GM18861 (cell line): ENCODE data around the gene TM9SF4.

ENCODE experiments used
- ATAC-seq: cut with Tn5 transposase; IDR thresholded peaks from one replicate; pipeline ENCODE4 v1.9.1; 2021; ENCODE audit not compliant: unreplicated experiment

The TM9SF4 gene

DNA sequence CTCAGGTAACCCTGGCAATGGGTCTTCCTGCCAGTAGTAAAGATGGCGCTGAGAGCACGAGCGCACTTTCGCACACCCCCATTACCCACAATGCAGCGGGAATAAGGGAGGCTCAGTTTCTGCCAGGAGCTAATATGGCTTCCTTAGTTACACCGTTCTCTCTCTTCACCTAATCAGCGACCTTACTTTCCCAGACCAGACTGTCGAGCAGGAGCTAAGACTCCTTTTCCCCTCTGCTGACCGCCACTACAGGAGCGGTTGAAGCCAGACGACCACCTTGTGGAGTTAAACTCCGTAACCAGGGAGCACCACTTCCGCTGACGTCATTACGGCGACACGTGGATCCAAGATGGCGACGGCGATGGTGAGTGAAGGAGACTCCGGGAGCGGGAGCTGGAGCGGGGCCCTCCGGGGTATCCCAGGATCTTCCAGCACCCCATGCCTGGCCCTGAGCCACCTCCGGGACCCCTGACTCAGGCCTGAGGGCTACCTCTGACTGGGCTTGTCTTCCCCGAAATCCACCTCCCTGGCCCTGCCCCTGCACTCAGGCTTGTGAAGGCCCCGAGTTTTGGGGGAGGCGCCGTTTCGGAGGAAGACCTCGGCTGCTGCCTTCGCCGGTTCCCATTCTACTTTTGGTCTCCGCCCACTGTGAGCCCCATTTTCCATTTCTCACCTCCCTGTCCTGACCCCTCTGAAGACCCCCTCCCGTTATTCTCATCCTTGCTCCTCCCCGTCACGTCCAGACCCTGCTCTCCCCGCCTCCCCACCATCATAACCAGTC lies at the start of gene TM9SF4:
TM9SF4 (plus strand) TSS at position 323 of the 781 bp plus-strand sequence; CDS start at position 350, 27 bp downstream.
- ATAC-seq: peak; percentile 67

GRCh38 chr20:32062776-32063170 lies 46.7 kb upstream of the TM9SF4 start:
- ATAC-seq: no peak

DNA sequence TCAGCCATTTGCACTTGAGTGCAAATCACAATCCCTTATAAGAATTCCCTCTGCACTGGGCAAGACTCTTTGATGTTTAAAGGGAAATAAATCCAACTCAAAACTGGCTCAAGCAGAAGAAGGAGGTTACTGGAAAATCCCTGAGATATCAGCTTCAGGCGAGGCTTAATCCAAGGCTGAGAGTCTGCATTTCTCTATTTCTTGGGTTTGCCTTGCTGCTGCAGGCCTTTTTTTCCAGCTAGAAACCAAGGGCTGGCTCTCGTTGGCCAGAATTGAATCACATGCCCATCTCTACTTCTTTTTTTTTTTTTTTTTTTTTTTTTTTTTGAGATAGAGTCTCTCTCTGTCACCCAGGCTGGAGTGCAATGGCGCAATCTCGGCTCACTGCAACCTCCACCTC lies 45.8 kb upstream of the TM9SF4 start:
- ATAC-seq: no peak

- ATAC-seq: no peak
These were observed 44.8 kb upstream of the TM9SF4 start for GRCh38 chr20:32064667-32065066.

GRCh38 chr20:32067234-32067821 lies 42.2 kb upstream of the TM9SF4 start:
- ATAC-seq: no peak

DNA sequence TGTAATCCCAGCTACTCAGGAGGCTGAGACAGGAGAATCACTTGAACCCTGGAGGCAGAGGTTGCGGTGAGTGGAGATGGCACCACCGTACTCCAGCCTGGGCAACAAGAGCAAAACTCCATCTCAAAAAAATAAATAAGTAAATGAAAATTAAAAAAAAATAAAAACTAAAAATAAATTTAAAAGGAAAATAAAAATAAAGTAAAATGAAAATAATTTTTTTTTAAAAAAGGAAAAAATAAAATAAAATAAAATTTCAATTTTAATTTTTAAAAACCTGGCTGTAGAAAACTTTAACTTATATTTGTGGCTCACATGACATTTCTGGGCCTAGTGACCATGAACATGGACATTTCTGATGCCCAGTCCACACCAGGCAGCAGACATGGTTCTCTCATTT lies 41.3 kb upstream of the TM9SF4 start:
- no peak for ATAC-seq

- no peak for ATAC-seq
These were observed 39.8 kb upstream of the TM9SF4 start for GRCh38 chr20:32069711-32070110.

DNA sequence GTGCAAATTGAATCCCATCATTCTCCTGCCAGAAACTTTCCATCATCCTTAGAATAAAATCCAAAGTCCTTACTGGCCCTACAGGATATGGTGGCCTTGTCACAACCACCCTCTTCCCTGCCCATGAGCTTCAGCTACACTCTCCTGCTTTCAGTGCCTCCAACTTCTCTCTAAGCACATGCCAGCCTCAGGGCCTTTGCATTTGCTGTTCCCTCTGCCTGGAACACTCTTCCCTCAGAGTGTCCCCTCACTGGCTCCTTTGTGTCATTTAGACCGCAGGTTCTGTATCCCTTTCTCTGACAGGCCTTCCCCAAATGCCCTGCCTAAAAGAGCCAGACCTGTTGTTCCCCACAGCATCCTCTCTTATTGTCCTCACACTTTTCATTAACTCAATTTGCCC lies 39.2 kb upstream of the TM9SF4 start:
- ATAC-seq: no peak

DNA sequence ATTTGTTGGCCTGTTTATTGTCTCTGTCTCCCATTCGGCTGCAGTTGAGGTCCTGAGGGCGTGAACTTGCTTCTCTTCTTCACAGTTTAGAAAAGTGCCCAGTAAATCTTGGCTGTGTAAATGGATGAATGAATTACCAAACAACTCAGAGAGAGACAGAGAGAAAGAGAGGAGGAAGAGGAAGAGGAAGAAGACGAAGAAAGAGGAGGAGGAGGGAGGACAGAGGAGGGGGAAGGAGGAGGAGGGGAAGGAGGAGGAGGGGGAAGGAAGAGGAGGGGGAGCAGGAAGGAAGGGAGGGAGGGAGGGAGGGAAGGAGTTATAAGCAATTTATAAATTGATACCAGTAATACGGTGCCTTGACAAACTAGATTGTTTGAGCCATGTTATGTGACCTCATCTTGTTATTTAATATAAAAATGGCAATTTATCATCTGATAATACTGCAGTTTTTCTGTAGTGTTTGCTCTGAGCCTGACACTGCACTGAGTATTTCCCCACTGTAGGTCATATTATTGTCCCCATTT lies 38.8 kb upstream of the TM9SF4 start:
- no peak for ATAC-seq

- ATAC-seq: no peak
These were observed 37.9 kb upstream of the TM9SF4 start for GRCh38 chr20:32071395-32072167.

DNA sequence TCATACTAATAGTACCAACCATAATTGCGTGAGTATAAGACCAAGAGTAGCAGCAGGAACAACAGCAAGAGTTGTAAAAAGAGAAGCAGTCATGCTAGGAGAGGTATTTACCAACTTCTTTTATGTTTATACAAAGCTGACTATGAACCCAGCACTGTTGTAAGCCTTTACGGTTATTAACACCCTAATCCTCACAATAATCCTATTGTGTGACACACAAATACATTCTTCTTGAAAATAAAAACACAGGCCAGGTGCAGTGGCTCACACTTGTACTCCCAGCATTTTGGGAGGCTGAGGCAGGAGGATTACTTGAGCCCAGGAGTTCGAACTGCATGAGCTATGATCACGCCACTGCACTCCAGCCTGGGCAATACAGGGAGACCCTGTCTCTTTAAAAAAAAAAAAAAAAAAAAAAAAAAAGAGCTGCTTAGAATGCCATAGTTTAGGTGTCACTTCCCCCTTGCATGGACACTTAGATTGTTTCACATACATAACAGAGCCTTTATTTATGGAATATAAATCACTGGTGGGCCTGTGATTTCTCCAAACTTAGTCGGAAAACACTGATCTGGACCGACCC lies 37.3 kb upstream of the TM9SF4 start:
- ATAC-seq: no peak

GRCh38 chr20:32075534-32075933 lies 34.0 kb upstream of the TM9SF4 start:
- ATAC-seq: no peak

DNA sequence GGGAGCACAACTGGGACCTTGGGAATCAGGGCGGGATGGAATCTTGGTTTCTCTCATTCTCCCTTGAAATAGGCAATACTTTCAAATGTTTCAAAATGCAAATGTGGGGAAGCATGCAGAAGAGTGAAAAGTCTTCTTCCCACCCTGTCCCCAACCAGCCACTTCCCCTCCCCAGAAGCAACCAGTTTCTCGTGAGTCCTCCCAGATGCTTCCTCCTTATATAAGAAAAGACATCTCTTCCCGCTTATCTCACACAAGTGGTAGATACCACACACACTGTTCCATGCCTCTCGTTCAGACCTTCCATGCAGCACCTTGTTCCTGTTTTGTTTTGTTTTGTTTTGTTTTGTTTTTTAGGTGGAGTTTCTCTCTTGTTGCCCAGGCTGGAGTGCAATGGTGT lies 32.3 kb upstream of the TM9SF4 start:
- no peak for ATAC-seq

DNA sequence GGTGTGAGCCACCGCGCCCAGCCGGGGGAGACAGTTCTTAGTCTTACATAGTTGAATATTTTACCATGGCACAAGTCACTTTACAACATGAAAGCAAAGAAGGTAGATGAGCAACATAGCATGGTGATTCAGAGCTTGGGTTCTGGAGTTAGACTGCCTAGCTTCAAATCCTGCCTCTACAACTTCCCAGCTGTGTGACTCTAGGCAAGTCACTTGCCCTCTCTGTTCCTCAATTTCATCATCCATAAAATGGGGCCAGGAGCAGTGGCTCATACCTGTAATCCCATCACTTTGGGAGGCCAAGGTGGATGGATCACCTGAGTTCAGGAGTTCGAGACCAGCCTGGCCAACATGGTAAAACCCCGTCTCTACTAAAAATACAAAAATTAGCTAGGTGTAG lies 31.2 kb upstream of the TM9SF4 start:
- ATAC-seq: no peak

GRCh38 chr20:32078791-32079190 lies 30.7 kb upstream of the TM9SF4 start:
- ATAC-seq: no peak

DNA sequence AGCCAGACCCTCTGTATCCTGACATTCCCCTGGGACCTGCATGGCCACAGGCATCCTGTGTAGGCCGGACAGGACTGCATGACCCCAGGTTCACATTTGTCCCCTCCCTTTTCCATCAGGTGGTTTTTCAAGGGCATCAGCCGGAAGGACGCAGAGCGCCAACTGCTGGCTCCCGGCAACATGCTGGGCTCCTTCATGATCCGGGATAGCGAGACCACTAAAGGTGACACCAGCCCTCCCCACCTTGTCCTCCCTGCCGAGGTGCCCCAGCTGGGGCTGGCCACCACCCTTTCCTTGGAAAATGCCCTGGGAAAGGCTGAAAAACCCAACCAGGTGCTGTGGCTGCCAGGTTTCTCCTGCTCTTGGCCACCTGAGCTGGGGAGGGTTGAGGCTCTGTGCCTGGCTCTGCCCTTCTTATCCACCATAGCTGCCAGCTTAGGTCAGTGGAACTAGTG lies 29.8 kb upstream of the TM9SF4 start:
- ATAC-seq: no peak

DNA sequence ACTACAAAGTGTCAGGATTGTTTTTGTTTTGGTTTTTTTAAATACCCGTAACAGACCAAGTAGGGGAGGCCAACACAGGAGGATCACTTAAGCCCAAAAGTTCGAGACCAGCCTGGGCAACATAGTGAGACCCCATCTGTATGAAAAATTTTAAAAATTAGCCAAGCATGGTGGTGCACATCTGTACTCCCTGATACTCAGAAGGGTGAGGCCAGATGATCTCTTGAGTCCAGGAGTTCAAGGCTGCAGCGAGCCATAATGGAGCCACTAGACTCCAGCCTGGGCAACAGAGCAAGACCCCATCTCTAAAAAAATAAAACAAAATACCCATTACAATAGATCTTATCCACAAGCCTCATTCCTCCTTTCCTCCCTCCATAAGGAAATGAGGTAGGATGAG lies 28.7 kb upstream of the TM9SF4 start:
- ATAC-seq: no peak

DNA sequence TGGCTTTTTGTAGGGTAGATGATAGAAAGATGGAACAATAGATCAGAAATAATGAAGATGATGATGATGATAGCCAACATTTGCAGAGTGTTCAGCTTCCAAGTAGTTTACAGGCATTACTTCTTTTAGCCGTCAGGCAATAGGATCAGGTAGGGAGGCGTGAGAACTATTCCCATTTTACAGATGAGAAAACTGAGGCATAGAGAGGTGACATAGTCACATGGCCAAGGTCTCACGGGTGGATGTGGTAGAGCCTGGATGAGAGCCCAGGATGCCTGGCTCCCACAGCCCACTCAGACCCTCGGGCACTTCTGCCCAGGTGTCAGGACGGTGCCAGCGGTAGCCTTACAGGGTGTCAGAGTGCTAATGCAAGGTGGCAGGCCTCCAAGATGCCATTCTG lies 26.0 kb upstream of the TM9SF4 start:
- no peak for ATAC-seq

DNA sequence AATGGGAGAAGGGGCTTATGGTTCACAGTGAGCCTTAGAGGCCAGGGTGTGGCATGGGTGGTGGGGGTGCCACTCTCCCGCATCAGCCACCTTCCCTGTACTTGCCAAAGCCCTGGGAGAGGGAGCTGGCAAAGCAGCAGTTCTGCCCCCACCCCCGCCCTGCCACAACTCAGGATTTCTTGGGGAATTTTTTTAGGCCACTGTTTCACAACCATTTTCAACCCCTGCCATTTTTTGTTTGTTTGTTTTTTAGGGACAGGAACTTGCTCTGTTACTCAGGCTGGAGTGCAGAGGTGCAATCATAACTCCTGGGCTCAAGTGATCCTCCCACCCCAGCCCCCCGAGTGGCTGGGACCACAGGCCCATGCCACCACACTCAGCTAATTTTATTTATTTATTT lies 22.4 kb upstream of the TM9SF4 start:
- no peak for ATAC-seq

- ATAC-seq: no peak
These were observed 20.8 kb upstream of the TM9SF4 start for GRCh38 chr20:32088759-32089158.

DNA sequence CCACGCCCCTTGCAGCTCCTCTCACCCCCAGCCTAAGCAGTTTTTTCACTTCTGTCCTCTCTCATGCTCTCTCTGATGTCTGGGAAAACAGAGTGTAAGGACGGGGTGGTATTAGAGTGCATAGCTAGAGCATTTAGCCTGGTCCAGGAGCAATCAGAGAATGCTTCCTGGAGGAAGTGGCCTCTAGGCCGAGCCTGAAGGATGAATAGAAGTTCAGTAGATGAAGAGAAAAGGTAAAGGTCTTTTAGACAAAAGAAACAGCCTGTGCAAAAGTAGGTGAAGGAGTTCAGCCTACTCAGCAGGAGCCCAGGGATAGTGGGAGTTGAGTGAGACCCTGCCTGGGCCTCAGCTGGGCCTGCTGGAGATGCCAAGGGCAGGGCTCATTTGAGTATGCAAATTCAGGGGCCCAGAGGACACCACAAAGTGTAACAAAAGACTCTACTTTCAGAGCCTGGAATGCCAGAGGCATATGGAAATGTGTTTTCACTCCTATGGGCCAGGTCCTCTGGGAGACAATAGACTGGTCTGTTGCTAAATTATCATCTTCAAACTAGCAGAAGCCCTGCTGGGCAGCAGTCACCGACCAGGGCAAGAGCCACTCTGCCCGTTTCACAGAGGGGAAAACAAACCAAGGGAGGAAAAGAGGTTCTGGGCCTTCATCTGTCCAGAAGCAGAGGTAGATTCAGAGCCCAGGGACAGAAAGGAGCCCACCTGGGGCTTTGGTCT lies 19.7 kb upstream of the TM9SF4 start:
- ATAC-seq: no peak
